GM10248 (cell line): ENCODE data around the gene RAMP2.
A peak's percentile ranks its signal among the peaks of the same experiment; 100 is the strongest.

Source experiments
- CTCF ChIA-PET: fragments of 300-600 bp; sonication (Branson Sonifier 250); formaldehyde crosslinking; extraction: SDS; loops from one replicate; lab custom pipeline; 2021; ENCODE audit warnings: antibody characterized with exemption; lab: Yijun Ruan, JAX
- POLR2A ChIA-PET: fragments of 350-650 bp; sonication (Branson Sonifier 250); formaldehyde crosslinking; extraction: SDS; loops from one replicate; lab custom pipeline; 2020; ENCODE audit warnings: antibody characterized with exemption; lab: Yijun Ruan, JAX
- DNase-seq: peaks from one replicate; pipeline ENCODE4 v3.0.0; 2012; ENCODE audit errors: extremely low spot score
- TF ChIP-seq, protein P1 (sequence below): IDR thresholded peaks from 2 replicates; pipeline ENCODE4 v1.5.1; 2012; ENCODE audit warnings: mild to moderate bottlenecking, low read depth; ENCODE audit errors: extremely low read depth, missing control alignments, control extremely low read depth

Gene RAMP2

DNA sequence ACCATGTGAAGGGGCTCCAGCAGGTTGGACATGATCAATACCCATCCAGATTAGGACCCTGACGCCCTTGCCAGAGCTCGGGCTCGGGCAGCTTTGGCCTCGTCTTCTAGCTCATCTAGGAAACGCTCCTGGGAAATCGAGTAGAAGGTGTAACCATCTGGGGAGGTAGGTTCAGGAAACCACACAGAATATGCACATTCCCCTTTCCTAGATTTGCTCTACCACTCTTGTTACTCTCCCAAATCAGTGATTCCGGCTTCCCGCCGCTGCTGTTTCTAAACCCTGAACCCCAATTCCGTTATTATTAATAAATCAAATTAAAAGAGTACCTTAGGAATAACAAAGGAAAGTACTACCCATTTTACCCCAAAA, 37.0 kb downstream of the RAMP2 start:
- ChIA-PET CTCF (interaction anchor here (1.1 to 2.1 kb wide), 7 partner anchors 11 to 537 kb away, joined by 3 to 7 read pairs (median 5); partner anchors contain the start of gene BECN1), POLR2A (interaction anchor here (0.5 kb wide), 1 partner anchor 519 kb away, joined by 6 read pairs; no protein-coding TSS in a partner anchor)

DNA sequence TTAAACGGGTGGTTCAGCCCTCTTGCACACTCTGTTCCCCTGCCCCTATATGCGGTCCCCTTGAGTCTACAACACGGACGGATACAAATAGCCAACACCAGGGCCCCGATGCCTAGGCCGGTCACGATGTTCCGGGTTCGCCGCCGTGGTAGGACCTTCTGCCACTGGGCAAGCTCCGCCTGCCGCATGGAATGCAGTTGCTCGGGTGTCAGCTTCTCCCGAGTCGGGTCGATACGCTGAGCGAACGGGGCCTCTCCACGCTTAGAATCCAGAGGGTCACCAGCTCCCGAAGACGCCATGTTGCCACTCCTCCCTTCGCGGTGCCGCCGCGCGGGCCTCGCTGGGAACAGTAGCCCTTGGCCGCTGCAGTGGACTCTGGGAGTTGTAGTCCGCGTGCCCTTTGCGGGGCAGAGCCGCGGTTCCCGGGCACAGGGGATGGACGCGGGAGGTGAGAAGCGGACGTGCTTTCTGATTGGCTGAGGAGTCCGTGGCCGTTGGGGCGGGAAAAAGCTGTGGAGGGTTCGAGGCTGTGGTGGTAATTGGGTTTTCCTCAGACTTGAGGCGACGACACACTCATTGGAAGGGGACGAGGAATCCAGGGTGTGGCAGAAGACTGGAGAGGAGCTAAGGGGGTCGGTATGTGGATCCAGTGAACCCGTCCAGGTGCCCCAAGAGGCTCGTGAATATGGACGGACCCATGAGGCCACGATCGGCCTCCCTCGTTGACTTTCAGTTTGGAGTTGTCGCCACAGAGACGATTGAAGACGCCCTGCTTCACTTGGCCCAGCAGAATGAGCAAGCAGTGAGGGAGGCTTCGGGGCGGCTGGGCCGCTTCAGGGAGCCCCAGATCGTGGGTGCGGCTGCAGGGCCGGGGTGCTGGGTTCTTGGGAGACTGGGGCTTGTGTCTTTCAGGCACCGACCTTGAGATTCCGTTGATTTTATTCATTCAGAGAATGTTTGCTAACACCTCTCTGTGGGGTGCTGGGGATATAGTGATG, 37.7 kb downstream of the RAMP2 start, which contains the start of the genes CNTD1 and COA3:
Gene CNTD1 (plus strand): TSS at position 479 of the 998 bp plus-strand sequence. CDS start 207 bp downstream, at position 686.
Gene COA3 (minus strand): TSS at position 322 of the 998 bp plus-strand sequence. CDS start 23 bp downstream, at position 299.
- ChIA-PET POLR2A (interaction anchor here (0.5 to 0.6 kb wide), 2 partner anchors 9 to 518 kb away, joined by 6 to 10 read pairs; no protein-coding TSS in a partner anchor), CTCF (interaction anchor here (0.8 to 2.1 kb wide), 9 partner anchors 12 to 536 kb away, joined by 3 to 7 read pairs (median 3); partner anchors contain the start of gene BECN1)
- DNase-seq = peak; percentile 94
- TF ChIP-seq, protein P1, sequence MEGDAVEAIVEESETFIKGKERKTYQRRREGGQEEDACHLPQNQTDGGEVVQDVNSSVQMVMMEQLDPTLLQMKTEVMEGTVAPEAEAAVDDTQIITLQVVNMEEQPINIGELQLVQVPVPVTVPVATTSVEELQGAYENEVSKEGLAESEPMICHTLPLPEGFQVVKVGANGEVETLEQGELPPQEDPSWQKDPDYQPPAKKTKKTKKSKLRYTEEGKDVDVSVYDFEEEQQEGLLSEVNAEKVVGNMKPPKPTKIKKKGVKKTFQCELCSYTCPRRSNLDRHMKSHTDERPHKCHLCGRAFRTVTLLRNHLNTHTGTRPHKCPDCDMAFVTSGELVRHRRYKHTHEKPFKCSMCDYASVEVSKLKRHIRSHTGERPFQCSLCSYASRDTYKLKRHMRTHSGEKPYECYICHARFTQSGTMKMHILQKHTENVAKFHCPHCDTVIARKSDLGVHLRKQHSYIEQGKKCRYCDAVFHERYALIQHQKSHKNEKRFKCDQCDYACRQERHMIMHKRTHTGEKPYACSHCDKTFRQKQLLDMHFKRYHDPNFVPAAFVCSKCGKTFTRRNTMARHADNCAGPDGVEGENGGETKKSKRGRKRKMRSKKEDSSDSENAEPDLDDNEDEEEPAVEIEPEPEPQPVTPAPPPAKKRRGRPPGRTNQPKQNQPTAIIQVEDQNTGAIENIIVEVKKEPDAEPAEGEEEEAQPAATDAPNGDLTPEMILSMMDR = no peak

More for the DNA sequence above, 37.0 kb downstream of the RAMP2 start:
- DNase-seq = no peak
- TF ChIP-seq, protein P1 = no peak

DNA sequence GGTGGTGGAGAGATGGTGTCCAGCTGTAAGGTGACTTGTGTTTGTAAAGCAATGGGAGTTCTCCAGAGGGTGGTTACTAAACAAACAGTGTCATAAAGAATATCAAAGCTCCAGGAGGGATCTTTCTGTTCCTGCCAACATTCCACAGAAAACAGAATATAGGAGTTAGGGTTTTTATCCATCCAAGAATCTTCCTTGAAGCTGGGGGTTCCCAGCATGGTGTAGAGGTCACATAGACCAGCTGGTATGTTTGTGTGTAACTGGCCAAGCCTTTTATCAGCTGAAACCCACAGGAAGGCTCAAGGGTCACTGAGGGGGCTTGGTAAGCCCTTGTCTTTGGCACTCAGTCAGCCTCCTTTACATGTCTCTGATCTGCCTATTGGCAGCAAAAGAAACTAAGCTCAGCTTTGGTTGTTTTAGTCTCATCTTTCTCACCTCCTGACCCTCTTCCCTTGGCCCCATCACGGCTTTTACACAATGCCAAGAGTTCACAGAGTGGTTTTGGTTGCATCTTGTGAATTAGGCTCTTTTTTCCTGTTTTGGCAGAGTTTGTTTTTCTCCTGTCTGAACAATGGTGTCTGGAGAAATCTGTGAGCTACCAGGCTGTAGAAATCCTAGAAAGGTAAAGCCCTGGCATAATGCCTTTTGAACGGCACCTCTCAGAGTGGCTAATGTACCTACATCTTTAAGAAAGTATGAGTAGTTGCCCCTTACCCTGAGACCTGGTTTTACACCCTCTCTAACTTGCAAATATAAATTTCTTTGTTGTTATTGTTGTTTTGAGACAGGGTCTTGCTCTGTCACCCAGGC, 42.3 kb downstream of the RAMP2 start:
- POLR2A ChIA-PET = interaction anchor here (0.5 kb wide), 1 partner anchor 513 kb away, joined by 11 read pairs; no protein-coding TSS in a partner anchor
- TF ChIP-seq, protein P1 = no peak
- no peak for DNase-seq
- CTCF ChIA-PET = interaction anchor here (1.1 to 2.5 kb wide), 5 partner anchors 11 to 285 kb away, joined by 3 to 9 read pairs (median 8); partner anchors contain the start of gene BECN1

DNA sequence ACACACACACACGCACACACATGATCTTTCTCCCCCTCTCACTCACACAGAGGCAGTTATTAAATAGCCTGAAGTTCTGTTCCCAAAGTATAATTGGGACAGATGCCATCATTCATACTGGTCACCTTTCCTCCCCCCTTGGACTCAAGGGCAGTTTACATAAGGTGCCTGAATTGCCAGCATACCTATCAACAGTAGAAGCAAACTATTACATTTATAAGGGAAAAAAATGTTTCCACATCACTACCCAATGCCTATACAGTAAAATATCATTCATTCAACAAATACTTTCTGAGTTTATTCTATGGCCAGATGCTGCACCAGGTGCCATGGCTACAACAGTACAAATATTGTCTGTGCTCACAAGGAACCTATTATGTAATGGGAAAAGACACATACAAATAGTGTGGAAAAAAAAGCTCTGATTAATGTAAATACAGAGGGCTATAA, 43.9 kb downstream of the RAMP2 start:
- ChIA-PET CTCF (interaction anchor here (0.7 to 4.8 kb wide), 3 partner anchors 11 to 19 kb away, joined by 3 to 37 read pairs (median 7); partner anchors contain the start of gene BECN1), POLR2A (no interaction called here)
- TF ChIP-seq, protein P1 = no peak
- no peak for DNase-seq

DNA sequence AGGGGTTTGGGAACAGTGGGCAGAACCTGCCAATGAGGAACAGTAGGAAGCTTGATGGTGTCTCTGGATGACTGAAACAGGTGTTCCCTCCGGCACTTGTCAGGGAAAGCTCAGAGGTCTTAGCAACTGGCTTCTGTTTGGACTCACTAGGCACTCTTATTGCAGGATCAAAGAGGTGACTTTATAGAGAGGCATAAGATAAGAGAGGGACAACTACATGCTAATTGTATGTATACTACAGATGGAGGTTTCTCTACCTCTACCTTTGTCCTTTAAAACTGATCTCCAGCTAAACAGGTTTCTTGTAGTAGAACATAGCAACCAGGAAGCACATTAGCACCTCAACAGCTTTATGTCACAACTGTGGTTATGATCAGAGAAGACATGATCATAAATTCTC, 45.2 kb downstream of the RAMP2 start:
- DNase-seq = no peak
- TF ChIP-seq, protein P1 = no peak
- CTCF ChIA-PET = interaction anchor here (1.1 to 4.8 kb wide), 4 partner anchors 13 to 34 kb away, joined by 3 to 37 read pairs (median 5); partner anchors contain the start of gene BECN1
- POLR2A ChIA-PET = interaction anchor here (0.7 kb wide), 2 partner anchors 14 to 229 kb away, joined by 3 to 5 read pairs; partner anchors contain the start of gene PSMC3IP
